Subcutaneous adipose tissue (tissue), 4 donors: ENCODE results near the gene MAGI1. TPM values are rescaled to one million over a fixed set of nuclear protein-coding genes. Genes with fewer than 3 reads are reported as not detected.

Source experiments
- small RNA-seq: library from RNA; depleted of rRNA; stranded (forward); fragments of <200 nt; gene quantifications from one replicate; pipeline ENCODE3, GENCODE V24; 2016
- total RNA-seq, 4 donors: library from RNA; depleted of rRNA; stranded (reverse); fragments of >200 nt; gene quantifications; one replicate each; pipeline ENCODE4 v1.1.0, GENCODE V29; 2016
- TF ChIP-seq, protein P1 (sequence below): fragments of 450-650 bp; IDR thresholded peaks from one replicate; pipeline ENCODE4 v1.5.1; 2016; ENCODE audit warnings: low read depth, mild to moderate bottlenecking, control low read depth, antibody characterized with exemption, moderate library complexity

MAGI1 gene
- total RNA-seq, 4 donors from 2014 or later: 15.3 to 56.9 (median 35.4) TPM

DNA sequence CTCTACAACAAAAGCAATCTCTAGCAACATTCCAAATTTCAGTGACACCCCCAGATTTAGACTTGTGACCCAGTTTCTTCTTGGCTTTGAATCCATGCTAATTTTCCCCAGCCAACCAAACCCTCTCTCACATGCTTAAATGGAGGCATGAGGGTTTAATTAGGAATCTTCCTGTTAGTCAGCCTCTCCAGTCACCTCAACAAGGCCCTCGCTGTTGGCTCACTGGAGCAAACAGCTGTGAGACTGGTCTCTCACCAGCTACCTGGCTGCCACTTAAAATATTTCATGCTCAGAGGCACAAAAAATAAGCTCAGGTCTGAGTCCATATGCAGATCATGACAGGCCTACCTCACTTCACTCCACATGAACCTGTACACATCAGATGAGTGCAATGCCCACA, 720.5 kb downstream of the MAGI1 start:
- TF ChIP-seq, protein P1, sequence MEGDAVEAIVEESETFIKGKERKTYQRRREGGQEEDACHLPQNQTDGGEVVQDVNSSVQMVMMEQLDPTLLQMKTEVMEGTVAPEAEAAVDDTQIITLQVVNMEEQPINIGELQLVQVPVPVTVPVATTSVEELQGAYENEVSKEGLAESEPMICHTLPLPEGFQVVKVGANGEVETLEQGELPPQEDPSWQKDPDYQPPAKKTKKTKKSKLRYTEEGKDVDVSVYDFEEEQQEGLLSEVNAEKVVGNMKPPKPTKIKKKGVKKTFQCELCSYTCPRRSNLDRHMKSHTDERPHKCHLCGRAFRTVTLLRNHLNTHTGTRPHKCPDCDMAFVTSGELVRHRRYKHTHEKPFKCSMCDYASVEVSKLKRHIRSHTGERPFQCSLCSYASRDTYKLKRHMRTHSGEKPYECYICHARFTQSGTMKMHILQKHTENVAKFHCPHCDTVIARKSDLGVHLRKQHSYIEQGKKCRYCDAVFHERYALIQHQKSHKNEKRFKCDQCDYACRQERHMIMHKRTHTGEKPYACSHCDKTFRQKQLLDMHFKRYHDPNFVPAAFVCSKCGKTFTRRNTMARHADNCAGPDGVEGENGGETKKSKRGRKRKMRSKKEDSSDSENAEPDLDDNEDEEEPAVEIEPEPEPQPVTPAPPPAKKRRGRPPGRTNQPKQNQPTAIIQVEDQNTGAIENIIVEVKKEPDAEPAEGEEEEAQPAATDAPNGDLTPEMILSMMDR: no peak

GRCh38 chr3:65314916-65315315, 723.8 kb downstream of the MAGI1 start:
- TF ChIP-seq, protein P1: no peak

GRCh38 chr3:65314269-65314668, 724.4 kb downstream of the MAGI1 start:
- TF ChIP-seq, protein P1: no peak

- TF ChIP-seq, protein P1: no peak
These were observed 725.1 kb downstream of the MAGI1 start for GRCh38 chr3:65313666-65314065.

DNA sequence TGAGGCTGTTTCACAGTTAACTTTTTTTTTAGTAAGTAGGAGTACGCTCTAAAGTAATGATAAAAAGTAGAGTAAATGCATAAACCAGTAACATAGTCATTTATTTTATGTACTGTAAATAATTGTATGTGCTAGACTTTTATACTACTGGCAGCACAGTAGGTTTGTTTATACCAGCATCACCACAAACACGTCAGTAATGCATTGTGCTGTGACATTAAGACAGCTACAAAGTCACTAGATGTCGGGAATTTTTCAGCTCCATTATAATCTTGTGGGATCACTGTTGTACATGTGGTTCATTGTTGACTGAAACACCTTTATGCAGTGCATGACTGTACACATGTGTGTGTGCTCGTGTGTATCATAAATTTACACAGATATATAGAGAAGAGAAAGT, 732.9 kb downstream of the MAGI1 start:
- TF ChIP-seq, protein P1: no peak

Small RNA genes lying within 50 kb of the gene (small RNA-seq; reads per million reads assigned to genes)
- 0.49 reads per million for gene RF00019

Other genes starting within 250 kb of the MAGI1 start
- 10 to 100 TPM; 21.5 to 28.6 (median 26.9) TPM for gene SLC25A26, start 182.1 kb upstream of the MAGI1 start, total RNA-seq